Measurements from ENCODE around the gene SLIRP.

The SLIRP gene

GRCh38 chr14:77761205-77761931, 53.5 kb downstream of the SLIRP start:
- peak; percentile 97 for DNase-seq
- TF ChIP-seq GATA1 (IDR thresholded peaks at IDR 0.05; ENCODE audit: low read depth, low read length) (no peak), POLR2A (IDR thresholded peaks at IDR 0.05; ENCODE audit: low read length) (peak; percentile 71)

GRCh38 chr14:77763316-77763715, 55.4 kb downstream of the SLIRP start:
- TF ChIP-seq GATA1 (IDR thresholded peaks at IDR 0.05; ENCODE audit: low read depth, low read length), result no peak
- TF ChIP-seq POLR2A (IDR thresholded peaks at IDR 0.05; ENCODE audit: low read length), result no peak

GRCh38 chr14:77763978-77764377, 56.1 kb downstream of the SLIRP start:
- TF ChIP-seq GATA1 (IDR thresholded peaks at IDR 0.05; ENCODE audit: low read depth, low read length), result no peak
- TF ChIP-seq POLR2A (IDR thresholded peaks at IDR 0.05; ENCODE audit: low read length), result no peak
- DNase-seq, result no peak

More at GRCh38 chr14:77763316-77763715, 55.4 kb downstream of the SLIRP start:
- DNase-seq, result no peak
